ENCODE data around the gene SOS1. TPM values are rescaled to one million over a fixed set of nuclear protein-coding genes. Genes with fewer than 3 reads are reported as not detected.

The SOS1 gene
- total RNA-seq, 1 donor from 2014 or later: 11.7 TPM

GRCh38 chr2:38988716-38989115, 132.1 kb downstream of the SOS1 start:
- DNase-seq (ENCODE audit: low read depth): no peak
- no peak for TF ChIP-seq CTCF (conservative IDR thresholded peaks at IDR 0.05; ENCODE audit: low read depth, low read length)
- no peak overlapping the region for H3K4me3 ChIP-seq (ENCODE audit: low read depth, low read length)

- TF ChIP-seq CTCF (conservative IDR thresholded peaks at IDR 0.05; ENCODE audit: low read depth, low read length): no peak
- no peak for DNase-seq (ENCODE audit: low read depth)
- H3K4me3 ChIP-seq (ENCODE audit: low read depth, low read length): no peak overlapping the region
These were observed 138.4 kb downstream of the SOS1 start for GRCh38 chr2:38982498-38982897.

GRCh38 chr2:38981670-38982357, 139.0 kb downstream of the SOS1 start:
- no peak overlapping the region for H3K4me3 ChIP-seq (ENCODE audit: low read depth, low read length)
- TF ChIP-seq CTCF (conservative IDR thresholded peaks at IDR 0.05; ENCODE audit: low read depth, low read length): no peak
- no peak for DNase-seq (ENCODE audit: low read depth)

- TF ChIP-seq CTCF (conservative IDR thresholded peaks at IDR 0.05; ENCODE audit: low read depth, low read length): no peak
- DNase-seq (ENCODE audit: low read depth): no peak
- no peak overlapping the region for H3K4me3 ChIP-seq (ENCODE audit: low read depth, low read length)
These were observed 139.7 kb downstream of the SOS1 start for GRCh38 chr2:38981003-38981669.

- H3K4me3 ChIP-seq (ENCODE audit: low read depth, low read length): no peak overlapping the region
- no peak for DNase-seq (ENCODE audit: low read depth)
- no peak for TF ChIP-seq CTCF (conservative IDR thresholded peaks at IDR 0.05; ENCODE audit: low read depth, low read length)
These were observed 141.9 kb downstream of the SOS1 start for GRCh38 chr2:38978908-38979307.

- no peak overlapping the region for H3K4me3 ChIP-seq (ENCODE audit: low read depth, low read length)
- DNase-seq (ENCODE audit: low read depth): no peak
- TF ChIP-seq CTCF (conservative IDR thresholded peaks at IDR 0.05; ENCODE audit: low read depth, low read length): no peak
These were observed 142.5 kb downstream of the SOS1 start for GRCh38 chr2:38978296-38978903.
